OCI-LY3 (cell line): Measurements from ENCODE around the gene CMIP.

Source experiments
- H2AFZ ChIP-seq: fragments of 200-600, 300-600 bp; shearing (Covaris generic); 2 replicates; pipeline ENCODE4 v1.6.0; 2014; ENCODE audit warnings: antibody characterized with exemption, low read depth, low read length
- H3K27ac ChIP-seq: fragments of 200-600, 300-600 bp; sonication (generic); 2 replicates; pipeline ENCODE4 v1.5.1; 2014; ENCODE audit warnings: mild to moderate bottlenecking, low read length, moderate library complexity, mixed read lengths
- H3K27me3 ChIP-seq: fragments of 200-600, 300-600 bp; sonication (generic); 2 replicates; pipeline ENCODE4 v1.6.1; 2014; ENCODE audit warnings: low read depth, low read length, mixed read lengths
- H3K36me3 ChIP-seq: fragments of 200-600, 300-600 bp; sonication (generic); replicated peaks from 2 replicates; pipeline ENCODE3; 2014; ENCODE audit warnings: low read depth, low read length, mixed read lengths
- H3K4me1 ChIP-seq: fragments of 300-600, 200-600 bp; sonication (generic); 2 replicates; pipeline ENCODE4 v1.6.1; 2014; ENCODE audit warnings: low read length, mixed read lengths
- H3K4me2 ChIP-seq: fragments of 200-600, 300-600 bp; sonication (generic); 2 replicates; pipeline ENCODE4 v1.6.1; 2014; ENCODE audit warnings: low read length, mixed read lengths
- H3K4me3 ChIP-seq: fragments of 300-600, 200-600 bp; sonication (generic); 2 replicates; pipeline ENCODE4 v1.5.1; 2014; ENCODE audit warnings: antibody characterized with exemption, mild to moderate bottlenecking, low read length, moderate library complexity
- H3K79me2 ChIP-seq: fragments of 300-600, 200-600 bp; shearing (Covaris generic); 2 replicates; pipeline ENCODE4 v1.6.1; 2014; ENCODE audit warnings: mild to moderate bottlenecking, low read length, mixed read lengths
- H3K9ac ChIP-seq: fragments of 300-600, 200-600 bp; shearing (Covaris generic); 2 replicates; pipeline ENCODE4 v1.6.0; 2014; ENCODE audit warnings: mild to moderate bottlenecking, low read length, moderate library complexity
- H3K9me3 ChIP-seq: fragments of 200-600, 300-600 bp; shearing (Covaris generic); 2 replicates; pipeline ENCODE4 v1.6.1; 2014; ENCODE audit warnings: low read length, mixed read lengths; ENCODE audit not compliant: insufficient read depth
- H4K20me1 ChIP-seq: fragments of 200-600, 300-600 bp; sonication (generic); 2 replicates; pipeline ENCODE4 v1.6.1; 2016; ENCODE audit warnings: low read length, mixed read lengths; ENCODE audit not compliant: insufficient read depth
- EZH2phosphoT487 ChIP-seq: fragments of 200-600 bp; shearing (Covaris generic); IDR thresholded peaks from 2 replicates; pipeline ENCODE4 v1.6.1; 2018; ENCODE audit warnings: antibody characterized with exemption, mixed run types, low read depth
- TF ChIP-seq, protein P1 (sequence below): fragments of 200-600, 300-600 bp; sonication (generic); IDR thresholded peaks from 2 replicates; pipeline ENCODE4 v1.5.1; 2014; ENCODE audit warnings: antibody characterized with exemption, low read length, low read depth

The CMIP gene

DNA sequence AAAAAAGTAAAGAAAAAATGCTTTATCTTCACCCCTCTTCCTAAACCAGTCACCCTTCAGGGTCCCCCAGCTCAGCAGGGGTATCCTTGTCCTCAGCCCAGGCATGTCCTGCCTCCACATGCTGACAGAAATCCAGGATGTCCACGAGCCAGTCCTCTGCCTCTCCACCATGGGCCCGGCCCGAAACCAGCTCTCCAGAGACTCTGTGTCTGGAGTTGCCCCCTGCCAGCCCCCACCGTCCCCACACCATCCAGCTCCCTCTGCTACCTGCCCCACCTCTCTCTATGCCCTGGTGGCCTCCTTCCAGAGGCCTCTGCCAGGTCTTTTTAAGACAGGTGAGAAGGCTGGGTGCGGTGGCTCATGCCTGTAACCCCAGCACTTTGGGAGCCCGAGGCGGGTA lies 268.1 kb downstream of the CMIP start:
- H3K79me2 ChIP-seq: no peaks in the 10 kb centered on the region
- no peaks in the 10 kb centered on the region for H4K20me1 ChIP-seq
- peaks cover 18% of the 10 kb centered on the region for H3K36me3 ChIP-seq
- no peak overlapping the region for H3K27ac ChIP-seq
- peaks cover 32% of the 10 kb centered on the region for H3K4me1 ChIP-seq
- H3K9me3 ChIP-seq: no peaks in the 10 kb centered on the region
- no peak overlapping the region for H3K9ac ChIP-seq
- no peak overlapping the region for H3K4me2 ChIP-seq
- H3K27me3 ChIP-seq: no peaks in the 10 kb centered on the region
- no peak for TF ChIP-seq EZH2phosphoT487
- TF ChIP-seq, protein P1, sequence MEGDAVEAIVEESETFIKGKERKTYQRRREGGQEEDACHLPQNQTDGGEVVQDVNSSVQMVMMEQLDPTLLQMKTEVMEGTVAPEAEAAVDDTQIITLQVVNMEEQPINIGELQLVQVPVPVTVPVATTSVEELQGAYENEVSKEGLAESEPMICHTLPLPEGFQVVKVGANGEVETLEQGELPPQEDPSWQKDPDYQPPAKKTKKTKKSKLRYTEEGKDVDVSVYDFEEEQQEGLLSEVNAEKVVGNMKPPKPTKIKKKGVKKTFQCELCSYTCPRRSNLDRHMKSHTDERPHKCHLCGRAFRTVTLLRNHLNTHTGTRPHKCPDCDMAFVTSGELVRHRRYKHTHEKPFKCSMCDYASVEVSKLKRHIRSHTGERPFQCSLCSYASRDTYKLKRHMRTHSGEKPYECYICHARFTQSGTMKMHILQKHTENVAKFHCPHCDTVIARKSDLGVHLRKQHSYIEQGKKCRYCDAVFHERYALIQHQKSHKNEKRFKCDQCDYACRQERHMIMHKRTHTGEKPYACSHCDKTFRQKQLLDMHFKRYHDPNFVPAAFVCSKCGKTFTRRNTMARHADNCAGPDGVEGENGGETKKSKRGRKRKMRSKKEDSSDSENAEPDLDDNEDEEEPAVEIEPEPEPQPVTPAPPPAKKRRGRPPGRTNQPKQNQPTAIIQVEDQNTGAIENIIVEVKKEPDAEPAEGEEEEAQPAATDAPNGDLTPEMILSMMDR: no peak
- H2AFZ ChIP-seq: no peak overlapping the region
- H3K4me3 ChIP-seq: no peak overlapping the region

DNA sequence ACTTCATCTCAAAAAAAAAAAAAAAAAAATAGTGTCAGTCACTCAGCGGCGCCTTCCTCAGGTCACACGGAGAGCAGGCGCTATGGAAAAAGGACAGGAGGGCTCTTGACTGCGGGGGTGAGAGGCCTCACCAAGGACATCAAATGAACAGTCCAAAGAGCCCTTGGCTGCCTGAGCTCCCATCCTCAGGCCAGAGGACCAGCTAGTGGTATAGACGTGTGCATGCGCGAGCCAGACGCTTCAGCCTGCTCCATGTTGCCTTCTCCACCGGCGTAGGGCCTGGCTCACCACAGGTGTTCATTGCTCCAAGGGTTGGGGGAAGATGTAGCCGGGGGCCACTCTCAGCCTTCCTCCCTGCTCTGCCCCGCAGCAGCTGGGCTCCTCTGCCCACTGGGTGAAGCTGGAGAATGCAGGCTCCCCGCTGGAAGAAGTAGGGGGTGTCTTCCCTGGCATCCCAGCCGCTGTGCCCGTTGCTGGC lies 268.7 kb downstream of the CMIP start:
- Histone ChIP-seq H3K9ac (no peak overlapping the region), H3K4me2 (no peak overlapping the region), H3K4me1 (peaks cover 39% of the 10 kb centered on the region), H4K20me1 (no peaks in the 10 kb centered on the region), H3K27ac (no peak overlapping the region), H3K27me3 (no peaks in the 10 kb centered on the region), H2AFZ (no peak overlapping the region), H3K4me3 (no peak overlapping the region), H3K9me3 (no peaks in the 10 kb centered on the region), H3K79me2 (no peaks in the 10 kb centered on the region), H3K36me3 (peaks cover 14% of the 10 kb centered on the region)
- TF ChIP-seq, protein P1: peak; percentile 7; the same call in 1 of the 2 replicates
- TF ChIP-seq EZH2phosphoT487: no peak

DNA sequence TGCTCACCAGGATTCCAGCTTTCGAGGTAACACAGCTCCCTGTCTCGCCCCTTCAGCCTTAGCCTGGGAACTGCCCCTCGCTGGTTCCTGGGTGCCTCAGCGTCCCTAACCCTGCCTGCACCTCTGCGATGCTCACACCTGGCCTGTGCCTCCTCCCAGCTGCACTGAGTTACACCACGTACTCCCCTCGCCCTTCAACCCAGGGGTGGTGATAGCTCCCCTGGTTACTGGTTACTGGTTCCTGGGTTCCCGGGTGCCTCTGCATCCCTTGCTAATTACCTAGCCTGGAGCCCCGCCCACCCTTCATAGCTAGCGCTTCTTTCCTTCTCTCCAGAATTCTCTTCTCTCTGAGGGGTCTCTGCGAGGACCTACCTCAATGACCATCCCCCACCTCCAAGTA lies 269.2 kb downstream of the CMIP start:
- Histone ChIP-seq H3K4me3 (no peak overlapping the region), H3K4me1 (peaks cover 43% of the 10 kb centered on the region), H4K20me1 (no peaks in the 10 kb centered on the region), H3K9me3 (no peaks in the 10 kb centered on the region), H3K4me2 (no peak overlapping the region), H3K9ac (no peak overlapping the region), H3K27me3 (no peaks in the 10 kb centered on the region), H3K27ac (no peak overlapping the region), H2AFZ (no peak overlapping the region), H3K79me2 (no peaks in the 10 kb centered on the region), H3K36me3 (peaks cover 10% of the 10 kb centered on the region)
- TF ChIP-seq, protein P1: no peak
- TF ChIP-seq EZH2phosphoT487: no peak

DNA sequence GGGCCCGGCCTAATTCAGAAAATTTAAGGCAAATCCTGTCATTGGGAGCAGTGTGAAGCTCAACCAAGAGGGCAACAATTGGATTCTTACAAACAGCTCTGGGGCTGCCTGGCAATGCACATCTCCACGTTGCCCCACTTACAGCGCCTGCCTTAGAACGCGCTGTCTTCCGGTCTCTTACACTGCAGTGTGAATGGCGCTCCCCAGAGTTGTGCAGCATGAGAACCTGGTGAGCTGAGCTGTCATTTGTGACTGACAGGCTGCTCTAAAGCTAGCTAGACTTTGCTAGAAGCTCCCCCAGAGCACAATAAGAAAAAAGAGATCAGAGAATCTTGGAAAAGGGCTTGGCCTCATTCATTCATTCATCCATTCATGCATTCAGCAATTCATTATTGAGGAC lies 270.0 kb downstream of the CMIP start:
- no peaks in the 10 kb centered on the region for H3K79me2 ChIP-seq
- H3K4me1 ChIP-seq: peaks cover 47% of the 10 kb centered on the region
- no peak for TF ChIP-seq EZH2phosphoT487
- TF ChIP-seq, protein P1: no peak
- no peak overlapping the region for H3K27ac ChIP-seq
- no peaks in the 10 kb centered on the region for H3K27me3 ChIP-seq
- peak overlapping the region; percentile 97 for H3K4me2 ChIP-seq
- peaks cover 4% of the 10 kb centered on the region for H3K36me3 ChIP-seq
- H4K20me1 ChIP-seq: no peaks in the 10 kb centered on the region
- H2AFZ ChIP-seq: no peak overlapping the region
- peak overlapping the region; percentile 73; the same call in 1 of the 2 replicates for H3K4me3 ChIP-seq
- H3K9me3 ChIP-seq: no peaks in the 10 kb centered on the region
- H3K9ac ChIP-seq: no peak overlapping the region
